A172 (cell line): Measurements from ENCODE around the gene VIPR1. TPM values are rescaled to one million over a fixed set of nuclear protein-coding genes. Genes with fewer than 3 reads are reported as not detected.
A peak's percentile ranks its signal among the peaks of the same experiment; 100 is the strongest.

Experiments used
- DNase-seq: peaks from one replicate; pipeline ENCODE4 v3.0.0-alpha.2; 2015; ENCODE audit warnings: low spot score
- total RNA-seq: library from RNA; depleted of rRNA; stranded (reverse); fragments of >200 nt; shearing (Covaris generic); gene quantifications from 2 replicates; pipeline ENCODE4 v1.2.3, GENCODE V29; 2014

Gene VIPR1
- total RNA-seq, 1 experiment from 2014 or later: not detected

DNA sequence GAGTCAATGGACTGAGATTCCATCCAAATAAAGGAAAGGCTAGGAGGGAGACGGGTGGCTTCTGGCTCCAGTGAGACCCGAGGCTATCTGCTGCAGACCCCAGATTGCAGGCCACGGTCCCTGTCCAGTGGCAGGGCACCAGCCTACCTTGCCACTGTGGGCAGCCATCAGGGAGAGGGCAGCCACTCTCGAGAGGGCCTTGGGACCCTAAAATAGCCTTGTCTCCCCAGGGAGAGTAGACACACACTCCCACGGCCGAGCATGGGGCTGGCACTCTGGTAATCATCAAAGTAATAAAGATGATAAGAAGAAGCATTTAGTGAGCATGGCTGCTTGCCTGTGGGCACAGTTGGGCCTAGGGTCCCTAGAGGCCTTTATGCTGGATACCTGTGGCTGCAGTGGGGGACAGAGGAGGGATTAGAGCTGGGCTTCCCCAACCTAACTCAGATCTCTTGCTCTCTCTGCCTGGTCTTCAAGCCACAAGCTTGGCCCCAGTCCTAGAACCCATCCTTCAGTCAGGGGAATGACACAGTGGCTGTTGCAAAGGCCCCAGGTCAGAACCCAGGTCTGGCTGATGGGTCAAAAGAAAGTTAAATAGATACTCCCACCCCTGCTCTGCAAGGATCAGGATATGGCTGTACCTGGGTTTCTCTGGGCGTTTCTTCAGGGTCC is 9.2 kb upstream of the VIPR1 start:
- DNase-seq: no peak

DNA sequence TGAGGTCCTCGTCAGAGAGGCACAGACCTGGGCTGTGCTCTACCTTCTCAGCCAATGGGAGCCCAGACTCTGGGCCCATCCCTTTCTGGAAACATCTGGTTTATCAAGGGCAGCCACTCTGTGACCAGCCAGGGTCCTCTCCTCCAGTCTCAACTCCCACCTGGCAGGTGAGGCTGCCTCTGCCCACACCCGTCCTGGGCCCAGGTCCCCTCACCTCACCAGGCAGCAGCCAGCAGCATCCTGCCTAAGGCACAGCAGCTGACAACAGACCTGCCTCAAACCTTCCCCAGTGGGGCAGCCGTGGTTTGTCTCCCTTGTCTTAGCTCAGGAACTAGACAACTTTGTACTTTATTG is 8.7 kb upstream of the VIPR1 start:
- DNase-seq: no peak

DNA sequence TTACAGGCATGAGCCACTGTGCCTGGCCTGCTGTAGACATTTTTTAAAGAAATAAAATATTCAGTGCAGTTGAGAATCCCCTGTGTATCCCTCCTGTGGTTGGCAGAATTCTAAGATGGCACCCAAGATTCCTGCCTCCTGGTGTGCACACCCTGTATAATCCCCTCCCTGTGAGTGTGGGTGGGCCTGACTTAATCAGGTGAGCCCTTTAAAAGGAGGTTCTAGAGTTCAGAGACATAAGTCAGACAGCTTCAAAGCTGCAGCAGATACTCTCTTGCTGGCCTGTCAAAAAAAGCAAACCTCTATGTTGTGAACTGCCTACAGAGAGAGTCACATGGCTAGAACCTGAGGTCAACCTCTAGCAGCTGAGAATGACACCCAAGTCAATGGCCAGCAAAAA is 7.0 kb upstream of the VIPR1 start:
- DNase-seq: no peak

DNA sequence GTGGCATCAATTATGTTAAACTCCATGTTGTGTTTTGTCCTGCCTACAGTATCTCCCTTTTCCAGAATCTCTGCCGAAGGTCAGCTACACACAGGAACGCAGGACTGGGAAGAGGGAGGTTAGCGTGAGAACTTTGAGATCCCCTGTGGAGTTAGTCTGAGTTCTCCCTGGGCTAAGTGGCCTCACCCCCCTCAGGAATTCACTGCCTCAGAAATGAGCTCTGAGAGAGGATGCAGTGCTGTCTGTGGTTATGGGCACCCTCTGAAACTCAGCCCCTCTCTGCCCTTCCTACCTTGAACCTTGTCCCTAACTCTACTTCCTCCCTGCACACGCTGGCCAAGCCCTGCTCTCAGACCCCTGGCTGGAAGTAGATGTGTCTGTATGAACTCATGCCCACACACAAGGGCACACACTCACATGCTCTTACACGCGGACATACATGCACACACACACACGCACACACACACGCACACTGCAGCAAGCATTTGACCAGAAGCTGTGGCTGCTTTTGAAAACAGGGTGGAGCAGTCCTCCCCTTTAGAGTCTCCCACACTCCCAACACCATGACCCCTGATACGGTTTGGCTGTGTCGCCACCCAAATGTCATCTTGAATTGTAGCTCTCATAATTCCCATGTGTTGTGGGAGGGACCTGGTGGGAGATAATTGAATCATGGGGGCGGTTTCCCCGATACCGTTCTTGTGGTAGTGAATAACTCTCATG is 5.3 kb upstream of the VIPR1 start:
- peak; percentile 71 for DNase-seq

DNA sequence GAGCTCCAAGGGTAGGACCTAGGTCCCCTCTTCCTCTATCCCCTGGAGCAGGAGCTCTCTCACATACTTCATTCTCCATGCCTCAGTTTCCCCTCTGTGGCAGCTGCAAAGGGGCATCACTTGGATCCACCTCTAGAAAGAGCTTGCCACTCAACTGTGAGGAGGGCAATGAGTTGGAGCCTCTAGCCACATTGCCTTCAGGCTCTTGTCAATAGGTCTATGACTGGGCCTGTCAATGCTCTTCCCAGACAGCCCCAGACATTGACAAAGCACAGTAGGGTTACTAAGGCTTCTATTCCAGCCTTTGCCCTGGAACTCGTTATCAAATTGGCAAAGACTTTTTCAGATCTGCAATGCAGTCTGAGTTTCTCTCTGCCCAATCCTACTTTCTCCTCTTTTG is 4.4 kb upstream of the VIPR1 start:
- DNase-seq: no peak

DNA sequence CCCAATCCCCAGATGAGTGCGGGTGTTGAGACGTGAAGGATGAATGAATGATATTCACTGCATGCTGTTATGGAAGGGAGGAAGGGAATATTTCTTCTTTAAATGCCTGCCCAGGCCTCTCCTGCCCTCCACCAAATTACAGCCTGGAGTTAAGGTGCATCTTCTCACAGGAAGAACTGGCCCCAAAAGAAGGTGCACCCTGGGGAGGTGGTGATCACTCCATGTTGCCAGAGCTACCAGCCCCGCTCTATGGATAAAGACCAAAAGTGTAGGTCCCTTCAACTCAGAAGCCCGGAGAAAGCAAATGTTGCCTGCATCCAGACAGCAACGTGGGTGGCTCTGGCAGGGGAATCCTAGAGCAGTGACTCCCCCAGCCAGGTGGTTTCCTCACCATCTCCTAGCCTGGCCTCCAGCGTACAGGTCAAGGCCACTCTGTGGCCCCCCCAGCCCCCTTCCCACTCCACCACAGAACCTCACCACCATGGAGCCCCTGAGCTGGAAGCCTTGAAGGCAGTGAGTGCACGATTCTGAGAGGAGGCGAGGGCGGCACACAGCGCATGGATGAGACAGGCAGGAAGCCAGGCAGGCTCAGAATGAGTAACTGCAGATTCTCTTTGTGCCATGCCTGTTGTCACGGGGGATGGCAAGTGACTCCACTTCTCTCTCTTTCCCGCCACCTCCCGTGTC is 3.5 kb upstream of the VIPR1 start:
- no peak for DNase-seq

DNA sequence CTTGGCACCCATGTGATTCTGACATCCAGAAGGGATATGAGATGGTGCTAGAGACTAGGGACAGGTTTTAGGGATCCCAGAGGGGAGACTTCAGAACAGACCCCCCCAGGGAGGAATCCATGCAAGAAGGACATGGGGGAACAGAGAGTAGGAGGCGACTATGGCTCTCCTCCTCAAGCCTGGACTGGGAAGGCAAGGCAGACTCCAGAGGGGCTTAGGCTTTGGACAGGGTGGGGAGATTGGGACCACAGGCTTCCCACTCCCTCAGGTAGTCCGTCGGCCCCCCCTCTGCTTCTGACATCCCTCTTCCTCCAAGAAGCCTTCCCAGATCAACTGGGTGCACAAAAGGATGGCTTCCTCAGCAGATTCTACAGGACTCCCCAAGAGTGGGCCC is 3.0 kb upstream of the VIPR1 start:
- no peak for DNase-seq

DNA sequence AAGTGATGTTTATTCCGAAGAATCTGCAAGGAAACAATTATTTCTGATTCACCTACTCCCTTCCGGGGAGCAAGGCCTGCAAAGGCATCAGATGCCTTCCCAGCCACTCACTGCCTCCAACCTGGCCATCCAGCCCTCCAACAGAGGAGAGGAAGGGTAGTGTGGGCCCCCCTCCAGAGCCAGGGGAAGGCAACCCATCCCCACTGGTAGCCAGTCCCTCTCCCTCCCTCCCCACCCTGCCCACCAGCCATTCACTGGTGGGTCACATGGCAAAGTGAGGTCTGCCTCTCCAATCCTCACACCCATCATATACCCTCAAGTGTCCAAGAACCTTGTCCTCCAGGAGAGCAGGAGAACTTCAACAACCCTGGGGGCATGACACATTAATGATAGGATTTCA is 2.4 kb upstream of the VIPR1 start:
- DNase-seq: no peak

DNA sequence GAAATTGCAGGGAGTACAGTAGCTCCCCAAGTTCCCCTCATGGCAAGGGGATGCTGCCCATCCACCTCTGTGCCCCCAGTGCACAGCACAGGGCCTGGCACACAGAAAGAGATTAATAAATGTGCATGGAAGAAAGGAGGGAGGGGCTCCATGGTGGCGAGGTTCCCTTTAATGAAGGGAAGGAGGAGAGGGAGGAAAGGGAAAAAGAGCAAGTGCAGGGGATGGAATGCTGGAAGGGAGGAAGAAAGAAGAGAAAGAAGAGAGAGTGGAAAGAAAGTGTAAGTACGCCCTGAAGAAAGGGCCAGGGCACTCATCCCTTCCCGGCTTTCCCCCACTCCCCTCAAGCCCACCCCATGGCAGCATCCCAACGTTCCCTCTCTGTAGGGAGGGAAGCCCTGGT is 1.5 kb upstream of the VIPR1 start:
- DNase-seq: no peak

DNA sequence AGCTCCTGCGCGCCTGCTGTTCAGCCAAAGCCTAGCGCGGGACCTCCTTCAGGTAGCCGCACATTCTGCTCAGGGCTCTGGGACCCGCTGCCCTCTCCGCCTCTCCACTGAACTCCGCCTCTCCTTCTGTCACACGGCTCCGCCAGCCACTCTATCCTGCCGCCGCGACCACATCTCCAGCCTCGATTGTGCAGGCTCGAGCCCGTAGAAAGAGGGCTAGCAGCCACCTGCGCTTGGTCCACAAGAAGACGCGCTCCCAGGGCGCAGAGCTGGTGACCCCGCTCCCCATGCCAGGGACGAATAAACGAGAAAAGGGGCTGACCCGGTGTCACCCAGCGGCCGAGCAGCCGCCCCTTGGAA is 1.1 kb upstream of the VIPR1 start:
- DNase-seq: no peak

DNA sequence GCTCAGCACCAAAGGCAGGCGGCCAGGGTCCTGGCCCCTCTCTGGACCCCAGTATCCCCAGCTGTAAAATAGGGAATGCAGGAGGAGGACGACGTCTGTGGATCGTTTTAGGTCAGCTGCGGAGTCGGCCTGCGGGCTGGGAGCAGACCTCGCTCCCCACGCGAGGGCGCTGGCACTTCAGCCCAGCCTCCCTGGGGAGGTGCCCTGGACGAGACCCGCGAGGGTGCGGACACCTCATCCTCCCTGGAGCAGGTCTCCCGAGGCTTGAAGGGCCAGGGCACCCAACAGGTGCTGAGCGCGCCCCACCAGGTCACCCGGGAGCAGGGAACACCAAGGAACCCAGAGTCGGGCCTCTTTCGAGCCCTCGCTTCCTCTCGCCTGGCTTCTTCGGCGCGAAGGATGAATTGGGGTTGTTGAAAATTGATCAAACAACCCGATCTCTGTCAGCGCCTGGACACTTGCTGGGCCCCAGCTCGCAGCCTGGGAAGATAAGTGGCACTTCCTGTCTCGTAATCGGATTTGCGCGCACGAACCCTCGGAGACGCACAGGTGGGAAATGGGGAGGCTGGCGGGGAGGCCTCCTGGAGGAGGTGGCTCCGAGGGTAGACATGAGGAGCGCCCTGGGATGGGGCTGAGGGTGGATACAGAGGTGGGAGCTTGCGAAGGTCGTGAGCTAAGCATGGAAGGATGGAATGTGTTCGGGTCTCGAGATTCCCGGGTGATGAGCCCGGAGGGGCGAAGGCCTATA is 588 bp upstream of the VIPR1 start:
- no peak for DNase-seq

DNA sequence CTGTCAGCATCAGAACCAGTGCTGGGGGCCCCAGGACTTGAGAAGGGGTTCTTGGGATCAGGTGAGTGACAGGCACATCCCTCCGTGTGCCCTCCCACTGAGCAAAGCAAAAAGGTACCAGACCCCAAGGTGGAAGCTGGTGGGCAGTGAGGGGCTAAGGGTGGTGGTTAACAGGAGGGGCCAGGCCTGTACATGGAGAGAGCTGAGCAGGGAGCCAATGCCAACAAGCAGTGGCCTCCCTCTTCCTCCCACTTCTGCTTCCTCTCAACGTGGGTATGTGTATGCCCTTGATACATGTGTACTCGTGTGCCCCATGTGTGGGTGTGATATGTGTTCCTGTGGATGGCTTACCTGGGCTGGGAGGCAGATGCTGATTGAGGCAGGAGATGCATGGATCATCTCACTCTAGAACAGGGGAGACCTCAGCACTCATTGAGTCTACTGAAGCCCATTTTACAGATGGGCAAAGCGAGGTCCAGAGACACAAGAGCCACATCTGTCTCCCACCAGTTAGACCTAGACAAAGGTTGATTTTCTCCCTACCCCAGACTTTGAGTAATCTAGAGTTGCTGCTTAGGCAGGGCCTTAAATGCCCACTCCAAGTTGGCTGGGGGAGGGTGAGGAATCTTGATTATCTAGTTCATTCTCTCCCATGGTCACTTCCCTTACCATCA is 945 bp downstream of the VIPR1 start:
- DNase-seq: no peak

DNA sequence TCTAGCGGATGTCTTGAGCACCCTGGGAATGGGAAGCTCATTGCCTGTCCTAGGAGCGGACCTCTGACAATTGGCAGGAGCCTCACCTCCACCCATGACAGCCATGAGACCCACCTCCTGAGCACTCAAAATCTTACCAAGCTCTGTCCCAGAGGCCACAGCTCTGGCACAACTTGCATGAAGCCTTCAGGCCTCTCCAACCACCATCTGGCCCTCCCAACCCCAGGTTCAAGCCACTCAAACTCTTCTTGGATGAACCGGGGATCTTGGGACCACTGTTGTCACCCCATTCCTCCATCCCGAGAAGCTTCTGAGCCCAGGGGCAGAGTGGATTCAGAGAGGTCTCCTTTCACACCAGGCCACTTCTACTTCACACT is 1.5 kb downstream of the VIPR1 start:
- no peak for DNase-seq

DNA sequence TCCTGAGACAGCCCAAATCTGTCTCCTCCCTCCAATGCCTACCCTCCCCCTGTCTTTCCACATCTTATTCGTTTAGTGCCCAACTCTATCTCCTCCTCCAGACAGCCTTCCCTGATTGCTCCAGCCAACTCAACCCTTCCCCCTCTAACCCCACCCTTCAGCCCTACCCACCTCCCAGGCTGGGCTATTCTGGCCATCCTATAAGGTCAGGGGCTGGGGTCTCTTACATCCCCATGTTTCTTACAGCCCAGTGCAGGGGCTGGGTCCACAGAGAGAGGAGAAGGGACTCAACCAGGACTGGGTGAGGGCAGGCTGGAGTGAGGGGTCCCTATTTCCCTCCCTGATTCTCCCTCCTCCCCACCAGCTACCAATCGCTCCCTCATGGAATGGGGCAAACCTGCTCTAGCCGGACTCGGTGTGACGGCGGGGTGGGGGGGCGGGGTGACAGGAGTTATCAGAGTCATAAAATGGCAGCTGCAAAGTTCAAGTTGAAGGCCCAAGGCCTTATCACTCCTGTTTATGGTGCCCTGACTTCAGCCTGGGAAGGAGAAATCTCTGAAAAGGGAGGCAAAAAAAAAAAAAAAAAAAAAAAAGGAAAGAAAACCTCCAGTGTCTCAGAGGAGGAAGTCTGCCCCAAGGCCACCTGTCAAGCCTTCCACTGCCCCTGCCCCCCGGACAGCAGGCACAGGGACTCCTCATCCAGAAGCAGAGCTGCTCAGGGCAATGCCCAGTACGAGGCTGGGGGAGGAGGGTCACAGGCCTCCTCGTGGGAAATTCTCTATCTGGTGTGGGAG is 2.1 kb downstream of the VIPR1 start:
- DNase-seq: no peak

DNA sequence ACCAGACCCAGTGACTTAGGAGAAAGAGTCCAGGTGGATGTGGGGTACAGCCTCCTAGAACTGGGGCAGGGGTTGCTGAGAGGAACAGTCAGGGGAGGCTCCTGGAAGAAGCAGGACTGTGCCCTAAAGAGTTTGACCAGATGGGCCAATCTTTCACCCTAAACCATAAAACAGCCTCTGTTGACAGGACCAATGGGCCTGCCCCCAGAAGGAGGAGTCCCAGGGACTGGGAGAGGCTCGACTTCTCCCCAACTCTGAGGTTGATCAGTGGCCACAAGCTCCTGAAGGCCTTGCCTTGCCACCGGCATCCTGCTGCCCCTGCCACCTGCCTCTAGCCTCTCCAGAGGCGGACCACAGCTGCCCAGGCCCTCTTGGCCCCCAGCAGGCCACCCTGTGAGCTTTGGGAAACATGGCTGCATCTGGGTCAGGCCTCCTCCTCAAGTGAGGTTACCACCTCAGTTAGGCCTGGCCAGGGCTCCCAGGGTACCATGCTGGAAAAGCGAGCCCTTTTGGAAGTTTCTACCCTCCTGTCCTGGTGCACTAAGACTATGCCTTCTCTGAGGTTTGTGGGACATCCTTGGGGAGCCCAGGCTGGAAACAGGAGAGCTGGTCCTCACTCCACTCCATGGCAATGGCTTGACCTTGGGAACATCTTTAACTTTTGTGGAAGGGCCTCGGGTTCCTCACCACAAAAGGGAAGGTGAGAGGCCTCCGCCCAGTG is 2.8 kb downstream of the VIPR1 start:
- DNase-seq: no peak

DNA sequence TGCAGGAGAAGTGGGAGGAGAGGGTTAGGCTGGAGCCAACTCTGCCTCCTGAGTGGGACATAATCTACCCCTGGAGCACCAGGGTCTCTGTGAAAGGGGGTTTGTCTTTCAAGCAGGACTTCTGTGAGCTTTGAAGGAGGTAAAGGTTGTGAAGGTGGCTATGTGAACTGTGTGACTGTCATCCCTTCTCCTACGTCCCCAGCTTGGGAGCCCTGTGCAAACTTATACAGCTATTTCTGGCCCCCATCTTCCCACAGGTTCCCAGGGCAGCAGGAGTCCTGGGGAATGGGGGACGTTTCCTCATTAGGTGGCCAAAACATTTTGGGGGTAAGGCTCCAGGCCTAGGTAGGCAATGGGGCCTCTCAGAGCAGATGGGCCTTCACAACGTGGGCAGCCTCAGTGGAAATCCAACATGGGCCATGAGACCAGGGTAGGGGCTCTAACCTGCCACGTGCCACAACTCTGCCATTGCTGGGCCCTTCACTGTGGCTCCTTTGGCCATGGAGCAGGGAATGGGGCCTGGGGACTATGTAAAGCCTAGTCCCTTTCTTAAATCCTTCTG is 3.5 kb downstream of the VIPR1 start:
- DNase-seq: no peak

DNA sequence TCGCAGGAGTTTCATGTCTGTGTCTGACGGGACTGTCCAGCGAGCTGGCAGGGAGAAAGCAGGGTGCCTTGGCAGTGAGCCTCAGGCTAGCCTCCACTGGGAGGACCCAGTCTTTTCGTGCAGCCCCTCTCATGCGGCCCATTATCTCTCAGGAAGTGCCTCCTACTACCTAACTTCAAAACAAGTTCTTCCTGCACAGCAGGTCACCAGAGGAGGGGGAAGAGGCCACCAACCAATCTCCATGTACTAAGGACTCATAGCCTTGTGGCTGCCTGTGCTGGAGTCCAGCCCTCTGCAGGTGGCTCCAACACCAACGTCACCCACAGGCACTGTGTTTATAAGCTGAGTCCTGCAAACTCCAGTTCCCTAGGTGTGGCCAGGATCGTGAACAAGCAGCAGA is 4.8 kb downstream of the VIPR1 start:
- DNase-seq: no peak

DNA sequence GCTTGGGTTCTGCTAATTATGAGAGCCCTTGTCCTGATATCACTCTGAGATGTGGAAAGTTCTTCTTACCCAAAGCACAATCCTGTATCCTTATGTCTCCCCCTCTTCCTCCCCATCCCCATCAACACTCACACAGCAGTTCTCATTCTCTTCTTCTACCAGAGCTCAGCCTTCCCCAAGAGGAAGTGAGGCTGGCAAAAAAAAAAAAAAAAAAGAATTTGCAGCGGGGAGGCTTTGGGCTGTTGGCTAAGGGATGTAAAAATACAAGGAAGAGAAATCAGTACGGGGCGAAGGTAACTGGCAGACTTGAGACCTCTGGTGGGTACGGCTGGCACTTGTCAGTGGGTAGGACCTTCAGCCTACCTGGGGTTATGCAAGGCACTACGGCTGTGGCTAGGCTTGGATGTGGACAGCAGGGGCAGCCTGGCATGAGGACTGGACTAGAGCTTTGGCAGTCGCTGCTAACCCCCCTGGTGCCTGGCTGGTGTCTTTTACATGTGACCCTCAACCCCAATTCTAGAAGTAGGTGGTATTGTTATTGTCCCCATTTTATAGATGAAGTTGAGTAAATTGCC is 5.4 kb downstream of the VIPR1 start:
- DNase-seq: no peak

DNA sequence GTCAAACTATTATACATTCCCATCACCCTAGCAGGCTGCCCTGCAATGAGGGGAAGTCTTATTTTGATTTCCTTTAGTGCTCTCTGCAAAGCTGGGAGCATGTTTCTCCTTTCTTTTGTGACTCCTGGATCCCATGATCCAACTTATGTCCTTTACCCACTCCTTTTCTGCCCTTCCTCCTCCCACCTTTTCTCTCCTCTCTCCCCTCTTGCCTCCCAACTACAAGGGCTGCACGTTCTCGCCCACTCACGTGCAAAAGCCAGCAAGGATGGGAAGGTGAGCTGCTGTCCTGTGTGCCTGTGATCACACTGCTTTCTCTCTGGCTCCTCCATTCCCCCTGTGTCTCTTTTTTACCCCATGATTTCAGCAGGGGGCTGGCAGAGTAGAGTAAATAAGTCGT is 6.1 kb downstream of the VIPR1 start:
- DNase-seq: no peak

DNA sequence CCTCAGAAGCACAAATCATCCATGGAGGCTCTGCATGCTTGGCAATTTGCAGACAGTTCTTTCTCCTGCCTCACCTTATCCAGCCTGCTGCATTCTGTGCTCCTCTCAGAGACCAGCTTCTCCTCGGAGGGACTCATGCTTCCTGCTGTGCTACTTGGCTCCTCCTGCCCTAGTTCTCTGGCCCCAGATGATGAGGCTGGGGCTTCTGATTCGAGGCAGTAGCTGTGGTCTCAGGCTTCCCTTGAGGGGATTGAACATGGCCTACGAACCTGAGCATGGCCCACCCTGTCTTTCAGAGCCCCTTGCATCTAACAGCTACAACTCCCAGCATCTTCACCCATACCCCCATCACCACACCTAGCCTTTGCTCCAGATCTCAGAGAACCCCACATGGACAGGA is 6.7 kb downstream of the VIPR1 start:
- DNase-seq: no peak
